HepG2 (cell line): ENCODE data around the gene NOL4L. TPM values are rescaled to one million over a fixed set of nuclear protein-coding genes. Genes with fewer than 3 reads are reported as not detected.

ENCODE experiments used
- ATRX ChIP-seq: sonication (generic); formaldehyde crosslinking; IDR thresholded peaks from 2 replicates; pipeline ENCODE4 v1.4.0; 2020; ENCODE audit warnings: missing genetic modification reagents, borderline replicate concordance
- DNMT1 ChIP-seq: sonication (generic); formaldehyde crosslinking; IDR thresholded peaks from 2 replicates; pipeline ENCODE4 v1.5.1; 2020; ENCODE audit warnings: mild to moderate bottlenecking, missing genetic modification reagents
- FIP1L1 ChIP-seq: fragments of 200-400 bp; formaldehyde crosslinking; IDR thresholded peaks from 2 replicates; pipeline ENCODE4 v1.6.1; 2018; ENCODE audit warnings: low read depth, mild to moderate bottlenecking, low read length, moderate library complexity, borderline replicate concordance; ENCODE audit not compliant: insufficient read depth
- GATAD1 ChIP-seq: IDR thresholded peaks from 2 replicates; pipeline ENCODE4 v1.6.1; 2016; ENCODE audit warnings: missing genetic modification reagents, missing compliant biosample characterization
- HCFC1 ChIP-seq: fragments of 150-350 bp; IDR thresholded peaks from 2 replicates; pipeline ENCODE4 v1.6.1; 2014; ENCODE audit warnings: low read depth, low read length
- HIVEP1 ChIP-seq: sonication (generic); formaldehyde crosslinking; IDR thresholded peaks from 2 replicates; pipeline ENCODE4 v1.4.0; 2020; ENCODE audit warnings: mild to moderate bottlenecking, missing genetic modification reagents
- HOXA3 ChIP-seq: sonication (generic); formaldehyde crosslinking; IDR thresholded peaks from 2 replicates; pipeline ENCODE4 v1.5.0; 2020; ENCODE audit warnings: missing genetic modification reagents
- KDM4B ChIP-seq: sonication (generic); formaldehyde crosslinking; IDR thresholded peaks from 2 replicates; pipeline ENCODE4 v1.4.0; 2020; ENCODE audit warnings: missing genetic modification reagents
- NFE2L1 ChIP-seq: sonication (generic); formaldehyde crosslinking; IDR thresholded peaks from 2 replicates; pipeline ENCODE4 v1.4.0; 2020; ENCODE audit warnings: missing genetic modification reagents, mild to moderate bottlenecking, borderline replicate concordance
- PAWR ChIP-seq: sonication (generic); formaldehyde crosslinking; IDR thresholded peaks from 2 replicates; pipeline ENCODE4 v1.4.0; 2020; ENCODE audit warnings: missing genetic modification reagents, mild to moderate bottlenecking, borderline replicate concordance
- PCBP1 ChIP-seq: fragments of 200-400 bp; formaldehyde crosslinking; IDR thresholded peaks from 2 replicates; pipeline ENCODE4 v1.6.1; 2017; ENCODE audit warnings: mild to moderate bottlenecking, low read depth, low read length, borderline replicate concordance
- PRPF4 ChIP-seq: fragments of 200-400 bp; formaldehyde crosslinking; IDR thresholded peaks from 2 replicates; pipeline ENCODE4 v1.6.1; 2016; ENCODE audit warnings: low read length, low read depth; ENCODE audit not compliant: poor library complexity, severe bottlenecking
- RFXAP ChIP-seq: sonication (generic); formaldehyde crosslinking; IDR thresholded peaks from 2 replicates; pipeline ENCODE4 v1.4.0; 2020; ENCODE audit warnings: missing genetic modification reagents, borderline replicate concordance
- SMAD3 ChIP-seq: sonication (generic); formaldehyde crosslinking; IDR thresholded peaks from 2 replicates; pipeline ENCODE4 v1.4.0; 2020; ENCODE audit warnings: missing genetic modification reagents
- TCF12 ChIP-seq, 2 experiments: fragments of 450-650 bp in 1 of 2; sonication (generic) in 1 of 2; formaldehyde crosslinking in 1 of 2; IDR thresholded peaks; 2 replicates each; pipeline versions ENCODE4 v1.6.1 to v1.8.0; 2017 to 2022; ENCODE audit warnings: antibody characterized with exemption in 1 of 2, mild to moderate bottlenecking in 1 of 2, missing genetic modification reagents in 1 of 2, moderate library complexity in 1 of 2
- XRCC5 ChIP-seq: fragments of 200-400 bp; formaldehyde crosslinking; optimal IDR thresholded peaks from 2 replicates; pipeline ENCODE3; 2017; ENCODE audit warnings: mild to moderate bottlenecking, low read length
- ZFY ChIP-seq: sonication (generic); formaldehyde crosslinking; IDR thresholded peaks from 2 replicates; pipeline ENCODE4 v1.4.0; 2020; ENCODE audit warnings: missing genetic modification reagents
- ZHX2 ChIP-seq, 2 experiments: sonication (generic) in 1 of 2; formaldehyde crosslinking in 1 of 2; IDR thresholded peaks; 2 replicates each; pipeline versions ENCODE4 v1.6.1 to v1.9.0; 2014 to 2022; ENCODE audit warnings: antibody characterized with exemption in 1 of 2, borderline replicate concordance in 1 of 2, inconsistent platforms in 1 of 2, low read depth in 1 of 2, missing genetic modification reagents in 1 of 2
- ZNF143 ChIP-seq: sonication (generic); formaldehyde crosslinking; IDR thresholded peaks from 2 replicates; pipeline ENCODE4 v1.4.0; 2020; ENCODE audit warnings: missing genetic modification reagents
- ZNF33B ChIP-seq: sonication (generic); formaldehyde crosslinking; IDR thresholded peaks from 2 replicates; pipeline ENCODE4 v1.5.1; 2020; ENCODE audit warnings: mild to moderate bottlenecking, missing genetic modification reagents
- ZNF446 ChIP-seq: sonication (generic); formaldehyde crosslinking; IDR thresholded peaks from 2 replicates; pipeline ENCODE4 v1.5.0; 2020; ENCODE audit warnings: mild to moderate bottlenecking, missing genetic modification reagents
- ZNF547 ChIP-seq: sonication (generic); formaldehyde crosslinking; IDR thresholded peaks from 2 replicates; pipeline ENCODE4 v1.5.1; 2020; ENCODE audit warnings: mild to moderate bottlenecking, missing genetic modification reagents
- ZNF780A ChIP-seq: sonication (generic); formaldehyde crosslinking; IDR thresholded peaks from 2 replicates; pipeline ENCODE4 v1.8.0; 2022; ENCODE audit warnings: mild to moderate bottlenecking, missing genetic modification reagents, moderate library complexity
- ZNF781 ChIP-seq: sonication (generic); formaldehyde crosslinking; IDR thresholded peaks from 2 replicates; pipeline ENCODE4 v1.5.1; 2020; ENCODE audit warnings: borderline replicate concordance, mild to moderate bottlenecking, missing genetic modification reagents; ENCODE audit errors: not compliant biosample characterization
- polyA plus RNA-seq, 8 experiments: library from polyadenylated mRNA; depleted of rRNA in 3 of 8; stranded (reverse) in 7 of 8; unstranded in 1 of 8; fragments of >200 nt; fragmentation: Illumina TruSeq in 4 of 8; extraction: Trizol in 4 of 8; gene quantifications; 2 replicates each; pipeline versions ENCODE4 v1.2.1 to v1.2.3, GENCODE V29; 2011 to 2016; ENCODE audit warnings: low read depth in 4 of 8, missing spikeins in 1 of 8, mixed read lengths in 1 of 8; ENCODE audit not compliant: insufficient read depth in 1 of 8
- total RNA-seq, 5 experiments: library from RNA; depleted of rRNA; stranded (reverse); fragments of >200 nt; fragmentation: Illumina TruSeq; extraction: Trizol; gene quantifications; 2 replicates each; pipeline ENCODE4 v1.2.3, GENCODE V29; 2016; ENCODE audit warnings: low read depth in 1 of 5

The NOL4L gene
- total and polyA plus RNA-seq, 2 of the 13 experiments (the other 11 are each of a cell fraction or from before 2014, with no cell fraction given) = 16.6 to 35.4 TPM

GRCh38 chr20:32470025-32470861 is 114.9 kb downstream of the NOL4L start (continued):
- TF ChIP-seq ZNF780A (CRISPR knock-in tag) (0 out of 2 replicates have a peak, but pooled peaks have one; percentile 32), ZNF33B (no peak), NFE2L1 (peak; percentile 34; the same call in 1 of the 2 replicates), KDM4B (CRISPR knock-in tag) (no peak), GATAD1 (CRISPR knock-in tag) (peak; percentile 46; the same call in 1 of the 2 replicates), XRCC5 (peak; percentile 62), HOXA3 (peak; percentile 55; the same call in 1 of the 2 replicates), PRPF4 (peak; percentile 36), ZNF143 (0 out of 2 replicates have a peak, but pooled peaks have one; percentile 45), RFXAP (CRISPR knock-in tag) (peak; percentile 61; the same call in 1 of the 2 replicates), DNMT1 (CRISPR knock-in tag) (peak; percentile 48; the same call in 1 of the 2 replicates), FIP1L1 (no peak), HCFC1 (no peak), ZNF781 (CRISPR knock-in tag) (peak; percentile 64), ZHX2 (IDR thresholded peaks at IDR 0.05; ENCODE audit: low read depth) (no peak; the same call in 1 of the 2 replicates), ZHX2 (CRISPR knock-in tag; IDR thresholded peaks at IDR 0.05; ENCODE audit: borderline replicate concordance) (no peak), HIVEP1 (CRISPR knock-in tag) (peak; percentile 32; the same call in 1 of the 2 replicates), ZNF446 (CRISPR knock-in tag) (0 out of 2 replicates have a peak, but pooled peaks have one; percentile 45), PAWR (CRISPR knock-in tag) (no peak), TCF12 (IDR thresholded peaks at IDR 0.05) (no peak), TCF12 (CRISPR knock-in tag; IDR thresholded peaks at IDR 0.05) (peak; percentile 70; the same call in 1 of the 2 replicates), ZNF547 (CRISPR knock-in tag) (peak; percentile 11; the same call in 1 of the 2 replicates), ZFY (CRISPR knock-in tag) (peak; percentile 43; the same call in 1 of the 2 replicates), ATRX (CRISPR knock-in tag) (no peak), SMAD3 (CRISPR knock-in tag) (no peak), PCBP1 (0 out of 2 replicates have a peak, but pooled peaks have one; percentile 31)
